Activated effector memory CD4-positive, alpha-beta T cell treated with Interleukin-2 at 50 U/mL for 16 hours (primary cell): ENCODE results near the gene MAP7D1.
"Not testable (repeated sequence)": the region's sequence is repeated elsewhere in the genome, so short reads cannot be mapped to it uniquely, and the experiment has no call there.

Source experiments
- DNase-seq: peaks from one replicate; pipeline ENCODE4 v3.0.0-alpha.2; 2020

The MAP7D1 gene

GRCh38 chr1:36172017-36172747, 16.2 kb downstream of the MAP7D1 start:
- no peak for DNase-seq

GRCh38 chr1:36172983-36173382, 17.0 kb downstream of the MAP7D1 start:
- no peak for DNase-seq

GRCh38 chr1:36174713-36175112, 18.8 kb downstream of the MAP7D1 start:
- no peak for DNase-seq

GRCh38 chr1:36175137-36176095, 19.5 kb downstream of the MAP7D1 start:
- no peak for DNase-seq

- DNase-seq: no peak
Measured at GRCh38 chr1:36176106-36176949, 20.4 kb downstream of the MAP7D1 start.

GRCh38 chr1:36177589-36178431, 21.9 kb downstream of the MAP7D1 start:
- no peak for DNase-seq

- DNase-seq: no peak
Measured at GRCh38 chr1:36178471-36179219, 22.7 kb downstream of the MAP7D1 start.

GRCh38 chr1:36179220-36179600, 23.2 kb downstream of the MAP7D1 start:
- no peak for DNase-seq

- DNase-seq: no peak
Measured at GRCh38 chr1:36182734-36183133, 26.8 kb downstream of the MAP7D1 start.

- no peak for DNase-seq
Measured at GRCh38 chr1:36183309-36183856, 27.4 kb downstream of the MAP7D1 start.

- DNase-seq: peak; percentile 71
Measured at GRCh38 chr1:36187800-36188593, 32.0 kb downstream of the MAP7D1 start.

- not testable (repeated sequence) for DNase-seq
Measured at GRCh38 chr1:36196805-36197204, 40.8 kb downstream of the MAP7D1 start.

GRCh38 chr1:36198641-36199040, 42.7 kb downstream of the MAP7D1 start:
- DNase-seq: no peak

- DNase-seq: no peak
Measured at GRCh38 chr1:36199934-36200741, 44.2 kb downstream of the MAP7D1 start.

- DNase-seq: no peak
Measured at GRCh38 chr1:36203027-36203553, 47.1 kb downstream of the MAP7D1 start.

GRCh38 chr1:36203554-36204346, 47.8 kb downstream of the MAP7D1 start:
- no peak for DNase-seq

GRCh38 chr1:36204347-36204909, 48.5 kb downstream of the MAP7D1 start:
- no peak for DNase-seq
